ENCODE measurements around the gene COL4A6.

COL4A6 gene

DNA sequence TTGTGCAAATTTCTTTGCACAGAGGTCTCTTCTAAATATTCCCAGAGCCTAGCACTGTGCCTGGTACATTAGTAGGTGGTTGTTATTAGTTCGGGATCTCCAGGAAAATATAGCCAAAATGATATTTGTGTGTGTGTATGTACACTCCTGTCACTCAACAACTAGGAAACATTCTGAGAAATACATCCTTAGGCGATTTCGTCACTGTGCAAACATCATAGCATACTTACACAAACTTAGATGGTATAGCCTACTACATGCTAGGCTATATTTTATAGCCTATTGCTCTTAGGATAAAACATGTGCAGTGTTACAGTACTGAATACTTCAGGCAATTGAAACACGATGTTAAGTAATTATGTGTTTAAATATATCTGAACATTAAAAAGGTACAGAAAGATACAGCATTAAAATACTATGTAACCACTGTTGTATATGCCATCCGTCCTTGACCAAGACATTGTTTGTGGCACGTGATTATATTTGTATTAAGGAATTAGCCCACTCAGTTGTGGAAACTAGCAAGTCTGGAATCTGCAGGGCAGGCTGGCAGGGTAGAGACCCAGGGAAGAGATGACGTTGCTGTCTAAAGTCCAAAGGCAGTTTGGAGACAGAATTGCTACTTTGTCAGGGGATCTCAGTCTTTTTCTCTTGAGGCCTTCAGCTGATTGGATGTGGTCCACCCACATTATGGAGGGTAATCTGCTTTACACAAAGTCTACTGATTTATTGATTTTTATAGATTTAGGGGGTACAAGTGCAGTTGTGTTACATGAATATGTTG is 106.9 kb downstream of the COL4A6 start:
- Histone ChIP-seq H3K4me3 (no peak overlapping the region), H3K9me3 (ENCODE audit: low read depth, low read length) (no peaks in the 10 kb centered on the region), H3K27ac (no peak overlapping the region), H3K36me3 (ENCODE audit: insufficient read depth, low read length) (no peaks in the 10 kb centered on the region), H3K9ac (ENCODE audit: insufficient read length) (no peak overlapping the region)
- DNase-seq (ENCODE audit: low read depth, low spot score), result no peak
- TF ChIP-seq EZH2 (IDR thresholded peaks at IDR 0.05) (no peak), FOXP2 (optimal IDR thresholded peaks at IDR 0.05; ENCODE audit: control extremely low read depth, extremely low read length, insufficient read depth) (no peak), POLR2AphosphoS5 (IDR thresholded peaks at IDR 0.05; ENCODE audit: borderline replicate concordance, low read depth, low read length) (no peak)

DNA sequence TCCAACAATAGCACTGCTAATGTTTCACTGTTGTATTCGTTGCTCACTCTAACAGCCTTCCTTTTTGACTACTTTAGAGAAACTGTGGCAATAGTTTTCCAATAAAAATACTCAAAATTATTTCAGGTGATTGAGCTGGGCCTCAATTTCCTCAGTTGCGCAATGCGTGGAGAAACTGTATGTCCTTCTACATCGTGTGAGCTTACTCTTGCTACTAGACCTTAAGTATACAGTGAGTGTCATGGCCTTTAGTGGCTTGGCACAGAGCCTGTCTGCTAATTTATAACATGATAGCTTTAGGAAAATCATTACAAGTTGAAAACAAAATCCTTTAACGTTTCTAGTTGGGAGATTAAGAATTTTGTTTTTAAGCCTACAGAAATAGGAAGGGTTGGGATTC is 114.5 kb downstream of the COL4A6 start:
- H3K27ac ChIP-seq, result no peak overlapping the region

DNA sequence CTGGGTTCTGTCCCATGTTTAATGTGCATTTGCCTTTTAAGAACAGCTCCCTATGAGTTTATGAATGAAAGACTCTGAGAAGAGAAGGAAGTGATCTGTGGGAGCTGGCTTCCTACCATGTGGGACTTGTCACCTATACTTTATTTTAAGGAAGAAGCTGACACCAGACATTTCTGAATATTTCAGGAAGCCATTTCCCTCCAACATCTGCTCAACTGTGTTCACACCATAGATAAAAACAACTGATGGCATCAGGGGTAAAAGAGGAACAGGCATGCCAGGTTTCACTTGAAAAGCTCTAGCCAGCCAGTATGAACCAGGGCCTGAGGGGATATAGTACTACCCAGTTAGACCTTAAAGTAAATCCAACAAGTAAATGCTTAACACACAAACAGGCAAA is 116.0 kb downstream of the COL4A6 start:
- TF ChIP-seq POLR2AphosphoS5 (IDR thresholded peaks at IDR 0.05; ENCODE audit: borderline replicate concordance, low read depth, low read length), result no peak
- TF ChIP-seq EZH2 (IDR thresholded peaks at IDR 0.05), result no peak
- no peak for TF ChIP-seq FOXP2 (optimal IDR thresholded peaks at IDR 0.05; ENCODE audit: control extremely low read depth, extremely low read length, insufficient read depth)
- no peaks in the 10 kb centered on the region for H3K36me3 ChIP-seq (ENCODE audit: insufficient read depth, low read length)
- no peak overlapping the region for H3K9ac ChIP-seq (ENCODE audit: insufficient read length)
- no peak overlapping the region for H3K4me3 ChIP-seq
- no peak for DNase-seq (ENCODE audit: low read depth, low spot score)
- H3K9me3 ChIP-seq (ENCODE audit: low read depth, low read length), result no peaks in the 10 kb centered on the region
- H3K27ac ChIP-seq, result no peak overlapping the region

More for the DNA sequence above, 114.5 kb downstream of the COL4A6 start:
- no peak for DNase-seq (ENCODE audit: low read depth, low spot score)
- no peaks in the 10 kb centered on the region for H3K36me3 ChIP-seq (ENCODE audit: insufficient read depth, low read length)
- H3K4me3 ChIP-seq, result no peak overlapping the region
- TF ChIP-seq EZH2 (IDR thresholded peaks at IDR 0.05) (no peak), FOXP2 (optimal IDR thresholded peaks at IDR 0.05; ENCODE audit: control extremely low read depth, extremely low read length, insufficient read depth) (no peak), POLR2AphosphoS5 (IDR thresholded peaks at IDR 0.05; ENCODE audit: borderline replicate concordance, low read depth, low read length) (no peak)
- no peak overlapping the region for H3K9ac ChIP-seq (ENCODE audit: insufficient read length)
- no peaks in the 10 kb centered on the region for H3K9me3 ChIP-seq (ENCODE audit: low read depth, low read length)

DNA sequence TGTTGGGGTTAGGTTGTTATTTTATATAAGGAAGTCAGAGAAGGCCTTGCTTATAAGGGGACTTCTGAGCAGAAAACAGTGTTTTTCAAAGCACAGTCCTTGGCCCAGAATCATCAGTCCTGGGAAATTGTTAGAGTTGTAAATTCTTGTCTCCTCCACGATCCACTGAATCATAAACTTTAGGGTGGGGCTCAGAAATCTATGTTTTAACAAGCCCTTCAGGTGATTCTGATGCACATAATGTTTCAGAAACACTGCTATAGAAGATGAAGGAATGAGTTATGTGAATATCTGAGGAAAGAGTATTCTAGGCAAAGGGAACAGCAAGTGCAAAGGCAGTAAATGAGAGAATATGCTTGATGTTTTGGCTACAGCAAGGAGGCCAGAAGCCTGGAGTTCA is 121.8 kb downstream of the COL4A6 start:
- no peaks in the 10 kb centered on the region for H3K9me3 ChIP-seq (ENCODE audit: low read depth, low read length)
- no peak for DNase-seq (ENCODE audit: low read depth, low spot score)
- H3K27ac ChIP-seq, result no peak overlapping the region
- no peak overlapping the region for H3K4me3 ChIP-seq
- H3K36me3 ChIP-seq (ENCODE audit: insufficient read depth, low read length), result no peaks in the 10 kb centered on the region
- H3K9ac ChIP-seq (ENCODE audit: insufficient read length), result no peak overlapping the region
- TF ChIP-seq FOXP2 (optimal IDR thresholded peaks at IDR 0.05; ENCODE audit: control extremely low read depth, extremely low read length, insufficient read depth), result no peak
- no peak for TF ChIP-seq EZH2 (IDR thresholded peaks at IDR 0.05)
- TF ChIP-seq POLR2AphosphoS5 (IDR thresholded peaks at IDR 0.05; ENCODE audit: borderline replicate concordance, low read depth, low read length), result no peak

DNA sequence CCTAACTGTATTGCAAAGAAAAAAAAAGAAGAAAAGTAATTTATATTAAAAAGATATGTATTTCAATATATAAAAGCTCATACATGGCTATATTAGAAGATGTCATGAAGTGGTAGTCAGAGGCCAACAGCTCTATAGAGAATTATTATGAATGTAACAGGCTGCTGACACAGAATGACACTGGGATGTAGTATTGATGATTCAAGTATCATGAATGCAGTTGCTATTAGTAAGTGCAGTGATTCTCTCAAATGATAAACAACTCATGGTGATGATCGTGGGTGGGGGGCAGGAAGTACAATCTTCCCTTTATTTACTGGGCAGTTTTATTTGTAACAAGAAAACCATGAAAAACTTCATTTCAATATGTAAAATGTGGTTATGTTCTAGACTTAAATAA is 124.6 kb downstream of the COL4A6 start:
- no peak for DNase-seq (ENCODE audit: low read depth, low spot score)
- Histone ChIP-seq H3K9ac (ENCODE audit: insufficient read length) (no peak overlapping the region), H3K27ac (no peak overlapping the region), H3K9me3 (ENCODE audit: low read depth, low read length) (no peaks in the 10 kb centered on the region), H3K36me3 (ENCODE audit: insufficient read depth, low read length) (no peaks in the 10 kb centered on the region), H3K4me3 (no peak overlapping the region)
- no peak for TF ChIP-seq POLR2AphosphoS5 (IDR thresholded peaks at IDR 0.05; ENCODE audit: borderline replicate concordance, low read depth, low read length)
- TF ChIP-seq FOXP2 (optimal IDR thresholded peaks at IDR 0.05; ENCODE audit: control extremely low read depth, extremely low read length, insufficient read depth), result no peak
- no peak for TF ChIP-seq EZH2 (IDR thresholded peaks at IDR 0.05)

DNA sequence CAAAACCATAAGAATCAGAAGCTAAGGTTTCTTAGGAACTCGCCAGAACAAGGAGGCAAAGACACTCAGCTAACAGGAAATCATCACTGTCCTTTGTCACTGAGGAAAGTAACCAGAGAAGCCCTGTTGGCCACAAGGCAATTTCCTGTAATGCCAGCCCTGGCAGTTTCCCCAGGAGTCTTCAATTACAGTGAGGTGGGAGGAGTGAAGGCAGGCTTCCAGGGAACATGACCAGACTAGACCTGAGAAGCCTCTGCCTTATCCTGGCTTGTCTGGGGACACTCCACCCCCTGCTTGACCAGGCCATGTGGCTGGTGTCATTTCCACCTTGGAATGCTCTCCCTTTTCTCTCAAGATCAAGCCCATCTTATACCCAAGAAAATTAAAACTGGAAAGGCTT is 125.3 kb downstream of the COL4A6 start:
- no peaks in the 10 kb centered on the region for H3K9me3 ChIP-seq (ENCODE audit: low read depth, low read length)
- TF ChIP-seq POLR2AphosphoS5 (IDR thresholded peaks at IDR 0.05; ENCODE audit: borderline replicate concordance, low read depth, low read length) (no peak), EZH2 (IDR thresholded peaks at IDR 0.05) (no peak), FOXP2 (optimal IDR thresholded peaks at IDR 0.05; ENCODE audit: control extremely low read depth, extremely low read length, insufficient read depth) (no peak)
- no peak for DNase-seq (ENCODE audit: low read depth, low spot score)
- no peak overlapping the region for H3K9ac ChIP-seq (ENCODE audit: insufficient read length)
- H3K36me3 ChIP-seq (ENCODE audit: insufficient read depth, low read length), result no peaks in the 10 kb centered on the region
- H3K4me3 ChIP-seq, result no peak overlapping the region
- H3K27ac ChIP-seq, result no peak overlapping the region

DNA sequence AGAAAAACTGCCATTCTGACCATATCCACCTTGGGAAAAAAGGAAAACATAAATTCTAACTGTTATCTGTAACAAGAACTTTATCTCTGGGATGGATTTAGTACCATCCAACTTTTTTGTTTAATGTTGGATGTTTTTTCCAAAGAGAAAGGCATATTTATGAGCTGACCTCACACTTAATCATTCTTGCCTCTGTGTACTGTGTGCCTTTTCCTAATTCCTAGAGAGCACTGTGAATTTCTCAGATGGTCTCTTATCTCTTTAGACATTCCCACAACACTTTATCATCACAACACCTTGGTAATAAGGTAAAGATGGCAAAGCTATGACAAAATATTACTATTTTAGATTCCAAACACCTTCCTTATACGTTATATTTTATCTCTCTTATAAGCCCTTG is 126.2 kb downstream of the COL4A6 start:
- no peak overlapping the region for H3K9ac ChIP-seq (ENCODE audit: insufficient read length)

DNA sequence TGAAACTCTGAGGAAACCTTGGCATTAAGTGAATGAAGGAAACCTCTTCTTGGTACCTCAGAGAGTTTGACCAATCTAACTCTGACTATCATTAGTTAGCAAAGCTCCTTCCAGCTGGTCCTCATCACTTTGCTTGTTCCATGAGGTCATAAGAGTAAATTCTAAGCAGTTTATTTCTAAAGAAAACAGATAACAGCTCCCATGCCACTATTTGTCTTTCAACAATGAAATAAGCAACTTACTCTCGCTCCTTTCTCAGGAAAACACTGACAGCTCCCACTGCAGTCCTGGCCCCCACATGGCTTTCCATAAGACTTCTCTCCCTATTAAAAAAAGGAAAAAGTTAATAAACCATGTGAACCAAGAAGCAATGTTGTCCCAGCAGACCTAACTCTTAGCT is 127.7 kb downstream of the COL4A6 start:
- Histone ChIP-seq H3K4me3 (no peak overlapping the region), H3K36me3 (ENCODE audit: insufficient read depth, low read length) (no peaks in the 10 kb centered on the region), H3K27ac (no peak overlapping the region), H3K9me3 (ENCODE audit: low read depth, low read length) (no peaks in the 10 kb centered on the region), H3K9ac (ENCODE audit: insufficient read length) (no peak overlapping the region)
- TF ChIP-seq FOXP2 (optimal IDR thresholded peaks at IDR 0.05; ENCODE audit: control extremely low read depth, extremely low read length, insufficient read depth) (no peak), POLR2AphosphoS5 (IDR thresholded peaks at IDR 0.05; ENCODE audit: borderline replicate concordance, low read depth, low read length) (no peak), EZH2 (IDR thresholded peaks at IDR 0.05) (no peak)
- DNase-seq (ENCODE audit: low read depth, low spot score), result no peak

More for the DNA sequence above, 126.2 kb downstream of the COL4A6 start:
- TF ChIP-seq POLR2AphosphoS5 (IDR thresholded peaks at IDR 0.05; ENCODE audit: borderline replicate concordance, low read depth, low read length), result no peak
- no peak for TF ChIP-seq FOXP2 (optimal IDR thresholded peaks at IDR 0.05; ENCODE audit: control extremely low read depth, extremely low read length, insufficient read depth)
- no peak for TF ChIP-seq EZH2 (IDR thresholded peaks at IDR 0.05)
- no peaks in the 10 kb centered on the region for H3K9me3 ChIP-seq (ENCODE audit: low read depth, low read length)
- no peak overlapping the region for H3K27ac ChIP-seq
- no peak for DNase-seq (ENCODE audit: low read depth, low spot score)
- no peak overlapping the region for H3K4me3 ChIP-seq
- H3K36me3 ChIP-seq (ENCODE audit: insufficient read depth, low read length), result no peaks in the 10 kb centered on the region

DNA sequence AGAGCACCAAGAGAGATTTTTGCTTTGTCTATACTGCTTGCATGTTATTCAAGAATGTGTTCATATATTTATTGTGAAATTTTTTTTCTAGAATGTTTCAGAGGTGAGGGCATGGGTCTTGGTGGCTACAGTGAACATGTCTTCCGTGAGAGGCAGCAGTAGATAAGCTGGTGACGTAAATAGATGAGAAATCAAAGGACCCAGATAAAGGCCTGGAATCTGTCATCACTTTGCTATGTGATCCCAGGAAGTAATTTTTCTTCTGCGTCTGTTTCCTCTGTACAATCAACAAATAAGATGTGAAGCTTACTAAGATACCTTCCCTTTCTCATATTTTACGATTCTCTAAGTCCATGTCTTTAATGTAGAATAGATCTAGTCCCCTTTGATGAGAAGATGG is 129.1 kb downstream of the COL4A6 start:
- no peak for DNase-seq (ENCODE audit: low read depth, low spot score)
- Histone ChIP-seq H3K9me3 (ENCODE audit: low read depth, low read length) (no peaks in the 10 kb centered on the region), H3K36me3 (ENCODE audit: insufficient read depth, low read length) (no peaks in the 10 kb centered on the region), H3K4me3 (no peak overlapping the region), H3K27ac (no peak overlapping the region), H3K9ac (ENCODE audit: insufficient read length) (no peak overlapping the region)
- TF ChIP-seq POLR2AphosphoS5 (IDR thresholded peaks at IDR 0.05; ENCODE audit: borderline replicate concordance, low read depth, low read length) (no peak), EZH2 (IDR thresholded peaks at IDR 0.05) (no peak), FOXP2 (optimal IDR thresholded peaks at IDR 0.05; ENCODE audit: control extremely low read depth, extremely low read length, insufficient read depth) (no peak)
